ENCODE results near the gene DERL2.

DNA sequence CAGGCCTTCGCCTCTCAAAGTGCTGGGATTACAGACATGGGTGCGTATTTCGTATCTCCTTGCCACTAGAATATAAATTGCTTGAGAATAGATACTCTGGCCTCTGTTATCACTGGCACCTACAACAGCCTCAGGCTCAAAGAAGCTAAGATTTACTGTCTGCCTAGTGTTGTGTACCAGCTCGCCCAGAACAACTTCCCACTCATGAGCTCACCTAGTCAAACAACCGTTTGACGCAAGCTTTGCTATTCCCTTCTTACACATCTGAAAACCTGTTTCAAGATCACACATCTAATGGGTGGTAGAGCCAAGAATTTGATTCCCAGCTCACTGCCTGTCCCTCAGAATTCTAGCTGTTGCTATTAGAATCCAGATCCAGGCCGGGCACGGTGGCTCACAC lies 24.8 kb upstream of the DERL2 start:
- TF ChIP-seq, protein P1, sequence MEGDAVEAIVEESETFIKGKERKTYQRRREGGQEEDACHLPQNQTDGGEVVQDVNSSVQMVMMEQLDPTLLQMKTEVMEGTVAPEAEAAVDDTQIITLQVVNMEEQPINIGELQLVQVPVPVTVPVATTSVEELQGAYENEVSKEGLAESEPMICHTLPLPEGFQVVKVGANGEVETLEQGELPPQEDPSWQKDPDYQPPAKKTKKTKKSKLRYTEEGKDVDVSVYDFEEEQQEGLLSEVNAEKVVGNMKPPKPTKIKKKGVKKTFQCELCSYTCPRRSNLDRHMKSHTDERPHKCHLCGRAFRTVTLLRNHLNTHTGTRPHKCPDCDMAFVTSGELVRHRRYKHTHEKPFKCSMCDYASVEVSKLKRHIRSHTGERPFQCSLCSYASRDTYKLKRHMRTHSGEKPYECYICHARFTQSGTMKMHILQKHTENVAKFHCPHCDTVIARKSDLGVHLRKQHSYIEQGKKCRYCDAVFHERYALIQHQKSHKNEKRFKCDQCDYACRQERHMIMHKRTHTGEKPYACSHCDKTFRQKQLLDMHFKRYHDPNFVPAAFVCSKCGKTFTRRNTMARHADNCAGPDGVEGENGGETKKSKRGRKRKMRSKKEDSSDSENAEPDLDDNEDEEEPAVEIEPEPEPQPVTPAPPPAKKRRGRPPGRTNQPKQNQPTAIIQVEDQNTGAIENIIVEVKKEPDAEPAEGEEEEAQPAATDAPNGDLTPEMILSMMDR (conservative IDR thresholded peaks at IDR 0.05), result no peak
- TF ChIP-seq ZFX (IDR thresholded peaks at IDR 0.05), result no peak
